Stimulated activated CD8-positive, alpha-beta memory T cell treated with anti-CD3 and anti-CD28 coated beads, Interleukin-15, amount 100 ng/mL, for 24 hours (primary cell): Measurements from ENCODE around the gene YY2.
"Not testable (repeated sequence)": the region's sequence is repeated elsewhere in the genome, so short reads cannot be mapped to it uniquely, and the experiment has no call there.

Source experiments
- DNase-seq: peaks from one replicate; pipeline ENCODE4 v3.0.0-alpha.2; 2020; ENCODE audit warnings: low read depth

The YY2 gene

GRCh38 chrX:21855937-21856415, at the start of gene YY2:
YY2 (plus strand) TSS chrX:21855987; CDS start chrX:21856485, 498 bp downstream.
- DNase-seq, result no peak

- no peak for DNase-seq
Observed at GRCh38 chrX:21806691-21807090, 49.1 kb upstream of the YY2 start.

- DNase-seq, result no peak
Observed at GRCh38 chrX:21811832-21812231, 44.0 kb upstream of the YY2 start.

GRCh38 chrX:21812628-21813027, 43.2 kb upstream of the YY2 start:
- no peak for DNase-seq

GRCh38 chrX:21813612-21814368, 42.0 kb upstream of the YY2 start:
- no peak for DNase-seq

GRCh38 chrX:21816136-21816535, 39.7 kb upstream of the YY2 start:
- no peak for DNase-seq

GRCh38 chrX:21820170-21820569, 35.6 kb upstream of the YY2 start:
- not testable (repeated sequence) for DNase-seq

- DNase-seq, result no peak
Observed at GRCh38 chrX:21821875-21822274, 33.9 kb upstream of the YY2 start.

- no peak for DNase-seq
Observed at GRCh38 chrX:21831496-21831895, 24.3 kb upstream of the YY2 start.

- DNase-seq, result no peak
Observed at GRCh38 chrX:21837056-21837455, 18.7 kb upstream of the YY2 start.

GRCh38 chrX:21838937-21839333, 16.9 kb upstream of the YY2 start:
- no peak for DNase-seq

- DNase-seq, result peak; percentile 50
Observed at GRCh38 chrX:21839334-21840192, 16.2 kb upstream of the YY2 start, which contains the start of gene MBTPS2. MBTPS2 (plus strand) TSS chrX:21839617; CDS start chrX:21839735, 118 bp downstream.

GRCh38 chrX:21840193-21840545, 15.6 kb upstream of the YY2 start:
- no peak for DNase-seq

GRCh38 chrX:21843179-21843578, 12.6 kb upstream of the YY2 start:
- no peak for DNase-seq

GRCh38 chrX:21845096-21845495, 10.7 kb upstream of the YY2 start:
- DNase-seq, result no peak

- DNase-seq, result no peak
Observed at GRCh38 chrX:21847342-21847741, 8.4 kb upstream of the YY2 start.

GRCh38 chrX:21853578-21853977, 2.2 kb upstream of the YY2 start:
- no peak for DNase-seq

GRCh38 chrX:21856504-21856903, 717 bp downstream of the YY2 start:
- no peak for DNase-seq

GRCh38 chrX:21863241-21863640, 7.5 kb downstream of the YY2 start:
- DNase-seq, result no peak

GRCh38 chrX:21865436-21865835, 9.6 kb downstream of the YY2 start:
- DNase-seq, result no peak

GRCh38 chrX:21870494-21870893, 14.7 kb downstream of the YY2 start:
- DNase-seq, result no peak

GRCh38 chrX:21873063-21873775, 17.4 kb downstream of the YY2 start:
- no peak for DNase-seq
